ENCODE results near the gene HLA-DQA1.
"Not testable (repeated sequence)": the region's sequence is repeated elsewhere in the genome, so short reads cannot be mapped to it uniquely, and the experiment has no call there.

The HLA-DQA1 gene

GRCh38 chr6:32659856-32660595, 22.8 kb downstream of the HLA-DQA1 start:
- no peak for DNase-seq

DNA sequence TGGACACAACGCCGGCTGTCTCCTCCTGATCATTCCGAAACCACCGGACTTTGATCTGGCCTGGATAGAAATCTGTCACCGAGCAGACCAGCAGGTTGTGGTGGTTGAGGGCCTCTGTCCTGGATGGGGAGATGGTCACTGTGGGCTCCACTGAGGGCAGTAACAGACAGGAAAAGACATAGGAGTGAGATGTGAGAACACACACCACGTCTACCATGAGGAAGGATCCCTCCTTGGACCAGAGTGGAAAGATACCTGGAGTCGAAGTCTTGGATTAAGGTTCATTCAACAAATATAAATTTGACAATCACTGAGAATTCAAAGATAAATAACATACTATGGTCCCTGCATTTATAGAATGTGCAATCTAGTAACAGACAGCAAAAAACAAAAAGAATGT, 24.9 kb downstream of the HLA-DQA1 start:
- no peak for DNase-seq

GRCh38 chr6:32662836-32663235, 25.6 kb downstream of the HLA-DQA1 start:
- DNase-seq = no peak

- DNase-seq = no peak
Measured at GRCh38 chr6:32664354-32664753, 27.1 kb downstream of the HLA-DQA1 start.

GRCh38 chr6:32664827-32665362, 27.7 kb downstream of the HLA-DQA1 start:
- DNase-seq = peak; percentile 57

DNA sequence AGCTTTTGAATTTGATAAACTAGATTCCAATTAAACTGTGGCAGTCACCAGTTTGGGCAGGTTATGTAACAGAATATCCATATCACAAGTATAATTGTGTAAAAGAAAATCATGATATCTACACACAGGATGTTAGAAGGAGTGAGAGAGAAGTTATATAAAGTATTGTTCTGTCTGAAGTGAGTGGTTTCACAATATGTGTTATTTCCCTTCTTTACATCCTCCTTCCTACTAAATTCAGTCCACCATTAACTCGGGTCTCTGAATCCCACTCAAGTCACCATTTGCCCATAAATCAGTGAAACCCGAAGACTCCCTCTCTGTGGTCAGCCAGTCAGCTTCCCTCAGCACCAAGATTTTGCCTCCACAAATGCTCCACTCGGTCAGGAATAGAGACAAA, 28.5 kb downstream of the HLA-DQA1 start:
- no peak for DNase-seq

DNA sequence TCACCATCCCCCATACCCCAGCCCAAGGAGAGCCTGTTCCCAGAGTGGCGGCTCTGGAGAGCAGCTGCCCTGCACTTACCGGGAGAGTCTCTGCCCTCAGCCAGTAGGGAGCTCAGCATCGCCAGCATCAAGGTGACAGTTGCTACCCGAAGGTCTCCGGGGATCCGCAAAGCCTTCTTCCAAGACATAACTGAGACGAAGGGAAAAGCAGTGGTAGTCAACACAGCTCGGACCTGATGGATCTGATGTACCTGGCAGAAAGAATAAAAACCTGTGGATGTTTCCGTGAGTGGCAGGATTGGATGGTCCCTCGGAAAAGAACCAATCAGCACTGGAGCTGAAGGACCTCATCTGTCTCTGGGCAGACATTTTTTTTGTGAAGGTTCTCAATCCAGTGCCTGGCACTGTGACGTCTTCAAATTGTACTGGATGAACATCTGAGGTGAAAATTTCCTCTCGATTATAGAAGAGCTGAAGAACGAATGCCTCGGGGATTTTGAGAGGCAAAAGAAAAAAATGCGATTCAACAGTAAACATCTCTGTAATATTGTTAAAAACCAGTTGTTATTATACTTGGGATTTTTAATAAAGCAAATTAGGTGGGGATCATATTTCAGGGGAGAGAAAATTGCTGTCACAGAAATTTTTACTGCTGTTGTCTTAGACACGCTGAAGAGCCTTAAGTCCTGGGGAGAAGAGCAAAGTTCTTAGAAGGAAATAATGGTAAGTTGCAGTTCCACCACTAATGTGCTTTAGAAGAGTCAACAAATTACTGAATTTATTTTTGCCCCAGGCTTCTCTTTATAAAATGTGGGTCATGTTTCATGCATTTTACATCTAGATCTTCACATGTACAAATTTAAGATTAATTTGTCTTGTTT, 29.5 kb downstream of the HLA-DQA1 start, which contains the start of gene HLA-DQB1:
TSS of gene HLA-DQB1 (minus strand) at position 238 of the 881 bp plus-strand sequence. CDS start at position 188, 50 bp downstream.
- peak; percentile 51 for DNase-seq

- peak; percentile 52 for DNase-seq
Measured at GRCh38 chr6:32668226-32668747, 31.1 kb downstream of the HLA-DQA1 start.

- no peak for DNase-seq
Measured at GRCh38 chr6:32669240-32669639, 32.0 kb downstream of the HLA-DQA1 start.

GRCh38 chr6:32669893-32670292, 32.7 kb downstream of the HLA-DQA1 start:
- no peak for DNase-seq

GRCh38 chr6:32671908-32672307, 34.7 kb downstream of the HLA-DQA1 start:
- not testable (repeated sequence) for DNase-seq

GRCh38 chr6:32674123-32674522, 36.9 kb downstream of the HLA-DQA1 start:
- DNase-seq = not testable (repeated sequence)

GRCh38 chr6:32679492-32679891, 42.3 kb downstream of the HLA-DQA1 start:
- no peak for DNase-seq

DNA sequence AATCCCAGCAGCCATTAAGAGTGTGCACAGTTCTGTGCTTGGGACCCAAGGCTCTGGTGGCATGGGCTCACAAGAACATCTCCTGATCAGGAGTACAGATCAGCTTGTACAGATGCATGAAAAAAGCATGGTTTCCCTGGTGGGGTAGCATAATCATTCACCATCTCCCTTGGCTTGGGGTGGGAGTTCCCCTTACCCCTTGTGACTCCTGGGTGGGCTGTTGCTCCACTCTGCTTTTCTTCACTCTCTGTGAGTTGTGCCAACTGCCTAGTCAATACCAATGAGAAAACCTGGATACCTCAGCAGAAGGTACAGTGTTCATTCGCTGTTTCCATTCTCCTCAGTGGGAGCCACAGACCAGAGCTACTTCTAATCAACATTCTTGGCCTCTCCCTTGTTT, 42.8 kb downstream of the HLA-DQA1 start:
- DNase-seq = no peak

DNA sequence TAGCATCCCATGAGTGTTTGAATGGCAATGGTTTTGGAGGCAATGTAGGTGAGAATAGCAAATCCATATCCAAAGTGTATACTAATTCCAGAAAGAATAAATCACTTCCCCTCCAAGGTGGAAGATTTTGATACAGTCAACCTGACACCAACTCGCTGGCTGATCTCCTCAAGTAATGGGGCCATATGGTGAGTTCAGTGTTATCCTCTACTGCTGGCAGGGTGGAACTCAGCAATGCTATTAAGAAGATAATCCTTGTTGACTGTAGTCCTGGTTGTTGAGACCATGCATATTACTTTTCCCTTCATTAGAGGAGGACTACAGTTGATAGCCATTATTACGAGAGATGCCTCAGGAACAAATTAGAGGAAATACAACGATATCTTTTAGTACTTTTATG, 47.0 kb downstream of the HLA-DQA1 start:
- no peak for DNase-seq

- no peak for DNase-seq
Measured at GRCh38 chr6:32685603-32686002, 48.4 kb downstream of the HLA-DQA1 start.

GRCh38 chr6:32689531-32690501, 52.6 kb downstream of the HLA-DQA1 start:
- no peak for DNase-seq

DNA sequence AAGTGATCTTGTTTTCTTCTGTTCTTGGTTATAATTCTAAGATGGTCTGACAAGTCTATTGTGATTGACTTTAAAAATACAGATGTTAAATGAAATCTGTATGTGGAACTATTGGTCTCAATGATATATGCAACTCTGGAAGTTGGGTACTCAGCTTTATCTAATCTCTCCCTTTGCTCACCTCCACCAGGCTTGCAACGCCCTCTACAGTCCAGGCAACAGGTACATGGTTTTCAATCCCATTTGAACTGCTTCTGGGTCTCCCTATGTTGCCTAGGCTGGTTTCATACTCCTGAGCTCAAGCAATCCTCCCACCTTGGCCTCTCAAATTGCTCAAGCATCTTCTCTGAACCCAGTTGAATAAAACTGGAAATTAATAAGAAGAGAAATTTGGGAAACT, 54.8 kb downstream of the HLA-DQA1 start:
- DNase-seq = peak; percentile 48

Measured in activated T-cell treated with anti-CD3 and anti-CD28 coated beads, Interleukin-2, amount 50 U/mL, for 1 hour (primary cell).